Measurements from ENCODE around the gene RAB21. TPM values are rescaled to one million over a fixed set of nuclear protein-coding genes. Genes with fewer than 3 reads are reported as not detected.

RAB21 gene
- total RNA-seq, 2 donors from 2014 or later = 47.6 to 51.2 TPM

DNA sequence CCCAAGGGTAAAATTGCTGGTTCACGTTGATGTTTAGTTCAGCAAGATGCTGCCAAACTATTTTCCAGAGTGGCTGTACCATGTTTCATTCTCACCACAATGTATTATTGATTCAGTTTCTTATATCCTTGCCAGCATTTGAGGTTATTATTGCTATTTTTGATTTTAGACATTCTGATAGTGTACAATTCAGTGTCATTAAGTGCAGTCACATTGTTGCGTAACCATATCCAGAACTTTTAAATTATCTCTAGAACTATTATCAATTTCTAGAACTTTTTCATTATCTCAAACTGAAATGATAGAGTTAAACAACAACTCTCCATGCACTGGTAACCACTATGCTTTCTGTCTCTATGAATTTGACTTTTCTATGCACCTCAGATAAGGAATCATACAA is 74.2 kb downstream of the RAB21 start:
- no peak overlapping the region for H3K27ac ChIP-seq (ENCODE audit: low read depth, low read length)
- H3K4me3 Mint-ChIP-seq = no peak overlapping the region
- no peaks in the 10 kb centered on the region for H3K4me1 ChIP-seq (ENCODE audit: control insufficient read depth, insufficient read depth, low read length)
- H3K9me3 ChIP-seq (ENCODE audit: control insufficient read depth, low read length) = no peaks in the 10 kb centered on the region
- H3K36me3 Mint-ChIP-seq (ENCODE audit: low read depth) = no peaks in the 10 kb centered on the region
- no peaks in the 10 kb centered on the region for H3K9me3 Mint-ChIP-seq
- no peaks in the 10 kb centered on the region for H3K36me3 ChIP-seq (ENCODE audit: control insufficient read depth, insufficient read depth, low read length)
- H3K4me3 ChIP-seq (ENCODE audit: low read length) = no peak overlapping the region
- peaks cover 5% of the 10 kb centered on the region for H3K27me3 Mint-ChIP-seq (ENCODE audit: insufficient read depth)
- TF ChIP-seq, protein P1, sequence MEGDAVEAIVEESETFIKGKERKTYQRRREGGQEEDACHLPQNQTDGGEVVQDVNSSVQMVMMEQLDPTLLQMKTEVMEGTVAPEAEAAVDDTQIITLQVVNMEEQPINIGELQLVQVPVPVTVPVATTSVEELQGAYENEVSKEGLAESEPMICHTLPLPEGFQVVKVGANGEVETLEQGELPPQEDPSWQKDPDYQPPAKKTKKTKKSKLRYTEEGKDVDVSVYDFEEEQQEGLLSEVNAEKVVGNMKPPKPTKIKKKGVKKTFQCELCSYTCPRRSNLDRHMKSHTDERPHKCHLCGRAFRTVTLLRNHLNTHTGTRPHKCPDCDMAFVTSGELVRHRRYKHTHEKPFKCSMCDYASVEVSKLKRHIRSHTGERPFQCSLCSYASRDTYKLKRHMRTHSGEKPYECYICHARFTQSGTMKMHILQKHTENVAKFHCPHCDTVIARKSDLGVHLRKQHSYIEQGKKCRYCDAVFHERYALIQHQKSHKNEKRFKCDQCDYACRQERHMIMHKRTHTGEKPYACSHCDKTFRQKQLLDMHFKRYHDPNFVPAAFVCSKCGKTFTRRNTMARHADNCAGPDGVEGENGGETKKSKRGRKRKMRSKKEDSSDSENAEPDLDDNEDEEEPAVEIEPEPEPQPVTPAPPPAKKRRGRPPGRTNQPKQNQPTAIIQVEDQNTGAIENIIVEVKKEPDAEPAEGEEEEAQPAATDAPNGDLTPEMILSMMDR (conservative IDR thresholded peaks at IDR 0.05) = no peak
- no peak for DNase-seq
- WGBS, 2 experiments (ENCODE audit: insufficient coverage in 1 of 2, insufficient read length in 1 of 2) = 87 to 100% methylated on average over 2 of the region's 2 CpGs
- no peaks in the 10 kb centered on the region for H3K4me1 Mint-ChIP-seq
- no peak overlapping the region for H3K27ac Mint-ChIP-seq
- H3K9ac ChIP-seq (ENCODE audit: extremely low read depth, low read length, poor library complexity, severe bottlenecking) = no peak overlapping the region
- H3K27me3 ChIP-seq (ENCODE audit: control insufficient read depth, insufficient read depth, low read length, poor library complexity, severe bottlenecking) = peaks cover 5% of the 10 kb centered on the region

DNA sequence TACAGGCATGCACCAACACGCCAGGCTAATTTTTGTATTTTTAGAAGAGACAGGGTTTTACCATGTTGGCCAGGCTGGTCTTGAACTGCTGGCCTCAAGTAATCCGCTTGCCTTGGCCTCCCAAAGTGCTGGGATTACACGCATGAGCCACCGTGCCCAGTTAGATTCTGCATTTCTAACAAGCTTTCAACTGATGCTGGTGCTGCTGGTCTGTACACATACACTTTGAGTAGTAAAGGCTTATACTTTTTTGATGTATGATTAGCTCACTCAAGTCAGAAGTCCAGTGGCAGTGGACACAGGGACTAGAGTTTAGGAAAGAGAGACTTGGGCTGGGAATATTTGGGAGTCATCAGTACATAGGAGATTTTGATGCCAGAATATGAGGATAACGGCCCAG is 82.7 kb downstream of the RAB21 start:
- DNase-seq = no peak
- Mint-ChIP-seq H3K4me1 (peaks cover 9% of the 10 kb centered on the region), H3K4me3 (no peak overlapping the region), H3K27ac (no peak overlapping the region), H3K27me3 (ENCODE audit: insufficient read depth) (no peaks in the 10 kb centered on the region), H3K36me3 (ENCODE audit: low read depth) (peaks cover 2% of the 10 kb centered on the region), H3K9me3 (no peaks in the 10 kb centered on the region)
- no peak overlapping the region for H3K9ac ChIP-seq (ENCODE audit: extremely low read depth, low read length, poor library complexity, severe bottlenecking)
- H3K27ac ChIP-seq (ENCODE audit: low read depth, low read length) = no peak overlapping the region
- H3K4me1 ChIP-seq (ENCODE audit: control insufficient read depth, insufficient read depth, low read length) = no peaks in the 10 kb centered on the region
- TF ChIP-seq, protein P1 (conservative IDR thresholded peaks at IDR 0.05) = no peak
- no peaks in the 10 kb centered on the region for H3K36me3 ChIP-seq (ENCODE audit: control insufficient read depth, insufficient read depth, low read length)
- H3K4me3 ChIP-seq (ENCODE audit: low read length) = no peak overlapping the region
- 83 to 88% methylated on average over 5 of the region's 5 CpGs for WGBS, 2 experiments (ENCODE audit: insufficient coverage in 1 of 2, insufficient read length in 1 of 2)
- H3K9me3 ChIP-seq (ENCODE audit: control insufficient read depth, low read length) = no peaks in the 10 kb centered on the region
- peaks cover 12% of the 10 kb centered on the region for H3K27me3 ChIP-seq (ENCODE audit: control insufficient read depth, insufficient read depth, low read length, poor library complexity, severe bottlenecking)

DNA sequence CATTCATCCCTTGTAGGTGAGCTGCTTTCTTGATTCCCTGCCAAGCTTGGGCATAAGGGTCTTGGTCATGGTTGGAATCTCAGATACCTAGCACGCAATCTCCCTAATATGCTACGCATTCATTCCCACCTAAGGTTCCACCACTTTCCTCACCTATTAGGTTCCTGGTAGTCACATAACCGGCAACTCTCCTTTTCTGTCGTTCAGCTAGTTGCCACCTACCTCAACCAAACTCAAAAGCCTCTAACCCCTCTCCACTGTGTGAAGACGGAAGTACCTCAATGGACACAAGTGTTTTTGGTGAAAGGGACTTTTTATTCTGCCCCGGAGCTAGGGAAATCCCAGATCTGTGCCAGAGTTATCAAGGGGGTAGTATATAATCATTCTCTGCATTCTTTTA is 83.6 kb downstream of the RAB21 start:
- Mint-ChIP-seq H3K36me3 (ENCODE audit: low read depth) (peaks cover 3% of the 10 kb centered on the region), H3K27ac (no peak overlapping the region), H3K4me1 (peaks cover 9% of the 10 kb centered on the region), H3K4me3 (no peak overlapping the region), H3K9me3 (no peaks in the 10 kb centered on the region), H3K27me3 (ENCODE audit: insufficient read depth) (no peaks in the 10 kb centered on the region)
- no peak for DNase-seq
- Histone ChIP-seq H3K27ac (ENCODE audit: low read depth, low read length) (no peak overlapping the region), H3K4me3 (ENCODE audit: low read length) (no peak overlapping the region), H3K4me1 (ENCODE audit: control insufficient read depth, insufficient read depth, low read length) (no peaks in the 10 kb centered on the region), H3K36me3 (ENCODE audit: control insufficient read depth, insufficient read depth, low read length) (no peaks in the 10 kb centered on the region), H3K9ac (ENCODE audit: extremely low read depth, low read length, poor library complexity, severe bottlenecking) (no peak overlapping the region), H3K27me3 (ENCODE audit: control insufficient read depth, insufficient read depth, low read length, poor library complexity, severe bottlenecking) (peaks cover 12% of the 10 kb centered on the region), H3K9me3 (ENCODE audit: control insufficient read depth, low read length) (no peaks in the 10 kb centered on the region)
- WGBS, 2 experiments (ENCODE audit: insufficient coverage in 1 of 2, insufficient read length in 1 of 2) = 79 to 83% methylated on average over 3 to 6 of the region's 6 CpGs
- TF ChIP-seq, protein P1 (conservative IDR thresholded peaks at IDR 0.05) = no peak
